Measurements from ENCODE around the gene ZNF287. TPM values are rescaled to one million over a fixed set of nuclear protein-coding genes. Genes with fewer than 3 reads are reported as not detected.
"Not testable (repeated sequence)": the region's sequence is repeated elsewhere in the genome, so short reads cannot be mapped to it uniquely, and the experiment has no call there.

Gene ZNF287
- total RNA-seq (2014; rRNA removed; shearing (Covaris generic)), result not detected in 2 replicates

DNA sequence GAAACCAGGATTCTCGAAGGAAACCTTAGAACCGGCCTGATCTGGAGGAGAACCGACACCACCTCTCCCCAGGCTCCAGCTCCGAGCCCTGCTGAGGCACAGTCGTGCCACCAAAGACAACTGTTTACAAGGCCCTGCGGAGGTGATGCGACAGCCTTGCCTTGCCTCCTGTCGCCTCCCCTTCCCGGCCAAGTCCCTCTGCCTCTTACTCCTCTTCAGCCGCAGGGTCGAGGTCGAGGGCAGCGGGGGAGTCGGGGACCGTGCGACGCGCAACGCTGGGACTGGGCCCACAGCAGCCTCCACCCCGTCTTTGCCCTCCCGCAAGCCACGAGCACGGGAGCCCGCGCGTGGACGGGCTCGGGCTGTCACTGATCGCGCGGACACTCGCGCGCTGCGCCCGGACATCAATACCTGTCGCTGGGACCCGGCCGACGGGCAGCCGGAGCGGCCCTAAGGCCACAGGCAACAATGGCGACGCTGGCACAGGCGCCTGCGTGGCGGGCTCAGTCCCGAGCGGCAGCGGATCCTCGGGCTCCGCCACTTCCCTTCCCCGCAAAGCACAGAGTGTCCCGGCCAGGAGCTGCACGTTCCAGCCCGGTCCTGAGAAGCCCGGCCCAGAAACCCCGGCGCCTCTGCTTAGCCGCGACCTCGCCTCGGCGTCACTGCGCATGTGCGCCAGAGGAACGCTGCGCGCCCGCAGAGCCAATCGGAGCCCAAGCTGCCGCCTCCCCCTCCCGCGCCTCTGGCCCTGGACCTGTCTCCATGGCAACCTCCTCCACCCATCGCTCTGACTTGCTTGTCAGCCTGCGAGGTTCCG, at the start of gene ZNF287:
TSS of gene ZNF287 (minus strand) at position 664 of the 817 bp plus-strand sequence. CDS start 1,473 bp downstream, outside the sequence.
- no peak for DNase-seq (ENCODE audit: low spot score)

DNA sequence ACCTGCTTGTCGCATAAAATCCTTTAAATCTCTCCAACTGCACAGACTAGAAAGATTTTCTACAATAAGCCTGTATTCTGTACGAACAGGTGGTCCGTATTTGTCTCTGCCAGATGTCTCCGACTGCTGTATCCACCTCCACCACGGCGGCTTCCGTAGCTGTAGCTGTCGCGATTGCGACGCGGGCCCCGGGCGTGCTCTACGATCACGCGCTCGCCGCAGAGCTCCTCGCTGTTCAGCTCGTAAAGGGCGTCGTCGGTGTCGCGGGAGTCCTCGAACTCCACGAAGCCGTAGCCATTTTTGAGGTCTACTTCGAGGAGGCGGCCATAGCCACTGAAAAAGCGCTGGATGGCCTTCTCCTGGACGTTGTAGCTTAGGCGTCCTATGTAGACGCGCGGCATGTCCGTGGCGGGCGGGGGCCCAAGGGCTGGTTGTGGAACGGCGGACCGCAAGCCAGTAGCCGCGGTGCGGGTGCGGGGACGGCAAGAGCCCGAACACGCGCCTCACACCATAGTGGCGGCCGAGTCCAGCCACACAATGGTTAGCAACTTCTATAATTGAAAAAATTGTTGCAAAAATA, 48.6 kb upstream of the ZNF287 start:
- no peak for DNase-seq (ENCODE audit: low spot score)

DNA sequence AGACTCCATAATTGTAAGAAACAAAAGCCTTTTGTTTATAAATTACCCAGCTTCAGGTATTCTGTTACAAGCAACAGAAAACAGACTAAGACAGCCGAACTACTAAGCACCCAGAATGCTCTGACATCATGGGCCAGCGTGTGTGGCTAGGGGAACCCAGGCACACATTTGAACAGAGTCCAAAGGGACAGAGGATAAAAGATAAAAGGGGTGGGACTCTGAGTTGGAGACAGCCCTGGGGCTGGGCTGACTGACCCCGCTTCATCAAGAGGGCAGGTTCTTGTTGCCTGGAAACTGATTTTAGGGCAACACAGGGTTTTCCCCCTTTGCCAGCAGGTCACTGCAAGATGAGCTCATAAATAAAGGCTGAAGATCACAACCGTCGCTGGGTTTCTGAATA, 30.5 kb upstream of the ZNF287 start:
- no peak for DNase-seq (ENCODE audit: low spot score)

DNA sequence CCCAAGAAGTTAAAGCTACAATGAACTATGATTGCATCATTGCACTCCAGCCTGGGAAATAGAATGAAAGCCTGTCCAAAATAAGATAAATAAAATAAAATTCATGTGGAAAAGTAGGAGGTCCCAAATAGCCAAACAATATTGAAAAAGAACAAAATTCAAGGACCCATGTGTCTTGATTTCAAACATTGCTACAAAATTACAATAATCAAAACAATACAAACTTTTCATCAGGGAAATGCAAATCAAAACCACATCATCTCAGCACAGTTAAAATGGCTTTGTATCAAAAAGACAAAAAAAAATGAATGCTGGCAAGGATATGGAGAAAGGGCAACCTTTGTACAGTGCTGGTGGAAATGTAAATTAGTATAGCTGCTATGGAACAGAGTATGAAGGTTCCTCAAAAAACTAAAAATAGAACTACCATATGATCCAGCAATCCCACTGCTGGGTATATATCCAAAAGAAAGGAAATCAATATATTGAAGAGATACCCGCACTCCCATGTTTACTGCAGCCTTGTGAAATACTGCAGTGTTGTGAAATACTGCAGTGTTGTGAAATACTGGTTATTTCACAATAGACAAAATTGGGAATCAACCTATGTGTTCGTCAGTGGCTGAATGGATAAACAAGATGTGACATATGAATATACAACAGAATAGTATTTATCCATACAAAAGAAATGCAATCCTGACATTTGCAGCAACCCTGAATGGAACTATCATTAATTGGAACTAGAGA, 24.5 kb upstream of the ZNF287 start:
- no peak for DNase-seq (ENCODE audit: low spot score)

DNA sequence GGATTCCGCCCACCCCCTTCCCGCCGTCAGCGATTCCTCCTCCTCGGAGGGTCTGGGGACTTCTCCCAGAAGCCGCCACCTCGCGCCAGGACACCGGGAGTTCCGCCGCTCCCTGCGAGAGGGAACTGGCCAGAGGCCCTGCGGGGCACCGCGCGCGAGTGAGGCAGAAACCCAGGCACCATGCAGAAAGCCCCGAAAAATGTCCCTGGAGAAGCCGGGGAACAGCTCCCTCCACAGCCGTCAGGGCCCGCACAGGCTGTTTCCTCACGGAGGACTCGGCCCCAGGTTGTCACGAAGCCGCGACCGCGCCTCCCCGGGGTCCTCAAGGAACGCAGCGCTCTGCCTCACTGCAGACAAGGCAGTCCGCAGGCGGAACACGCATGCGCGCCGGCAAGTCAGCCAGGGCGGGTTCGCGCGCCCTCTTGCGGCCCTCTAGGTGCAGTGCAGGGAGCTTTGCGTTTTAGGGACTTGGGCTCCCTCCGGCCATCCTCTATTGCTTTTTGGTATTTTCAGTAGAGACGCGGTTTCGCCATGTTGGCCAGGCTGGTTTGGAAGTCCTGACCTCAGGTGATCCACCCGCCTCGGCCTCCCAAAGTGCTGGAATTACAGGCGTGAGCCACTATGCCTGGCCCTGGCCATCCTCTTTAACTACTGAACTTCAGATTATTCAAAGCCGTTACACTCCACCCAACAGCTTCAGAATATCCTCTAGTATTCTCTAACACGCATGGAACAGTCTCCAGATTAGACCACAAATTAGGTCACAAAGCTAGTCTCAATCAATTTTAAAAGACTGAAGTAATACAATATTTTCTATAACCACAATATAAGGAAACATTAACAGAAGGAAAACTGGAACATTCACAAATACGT, 20.3 kb upstream of the ZNF287 start:
- DNase-seq (ENCODE audit: low spot score), result peak; percentile 75

DNA sequence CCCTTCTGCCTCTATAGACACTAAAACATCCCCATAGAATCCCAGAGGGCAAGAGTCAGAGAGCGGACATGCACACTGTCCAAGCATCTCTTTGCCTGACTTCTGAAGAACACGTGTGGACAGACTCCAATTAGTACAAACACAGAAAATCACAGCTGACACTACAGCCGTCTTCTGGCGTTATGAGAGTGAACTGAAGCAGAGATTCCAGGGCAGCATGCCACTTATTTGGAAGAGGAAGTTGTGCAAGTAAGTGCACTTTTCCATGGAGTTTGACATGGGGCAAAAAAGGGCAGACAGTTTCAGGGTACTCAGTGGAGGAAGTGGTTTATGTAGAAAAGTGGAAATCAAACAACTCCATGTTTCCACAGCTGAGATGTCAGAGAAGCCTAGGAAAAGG, 16.8 kb upstream of the ZNF287 start:
- DNase-seq (ENCODE audit: low spot score), result no peak

DNA sequence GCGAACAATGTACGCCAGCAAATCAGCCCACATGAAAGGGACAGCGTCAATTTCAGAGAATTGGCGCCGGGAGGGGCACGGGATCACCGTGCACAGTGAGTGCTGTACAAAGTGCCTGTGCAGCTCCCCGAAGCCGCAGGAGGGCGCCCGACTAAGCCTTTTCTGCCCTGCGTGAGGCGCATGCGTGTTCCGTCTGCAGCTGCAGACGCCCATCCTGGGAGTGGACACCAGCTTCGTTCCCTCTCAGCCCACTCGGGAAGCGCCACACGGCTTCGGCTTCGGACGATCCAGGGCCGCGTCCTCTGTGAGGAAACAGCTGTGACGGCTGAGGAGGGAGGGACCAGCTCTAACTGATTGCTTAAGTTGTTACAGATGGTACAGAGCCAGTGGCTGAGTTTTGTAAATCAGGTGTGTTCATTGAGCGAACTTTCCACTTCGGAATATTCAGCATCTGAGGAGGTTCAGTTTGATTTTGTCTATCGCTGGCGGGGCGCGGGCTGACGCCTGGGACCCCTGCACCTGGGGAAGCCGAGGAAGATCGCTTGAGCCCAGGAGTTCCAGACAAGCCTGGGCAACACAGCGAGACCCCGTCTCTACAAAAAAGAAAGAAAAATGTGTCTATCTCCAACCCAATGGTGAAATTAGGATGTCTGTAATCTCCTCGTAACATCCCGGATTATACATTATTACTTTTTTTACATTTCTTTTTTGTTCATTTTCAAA, 15.4 kb upstream of the ZNF287 start:
- DNase-seq (ENCODE audit: low spot score), result peak; percentile 72

DNA sequence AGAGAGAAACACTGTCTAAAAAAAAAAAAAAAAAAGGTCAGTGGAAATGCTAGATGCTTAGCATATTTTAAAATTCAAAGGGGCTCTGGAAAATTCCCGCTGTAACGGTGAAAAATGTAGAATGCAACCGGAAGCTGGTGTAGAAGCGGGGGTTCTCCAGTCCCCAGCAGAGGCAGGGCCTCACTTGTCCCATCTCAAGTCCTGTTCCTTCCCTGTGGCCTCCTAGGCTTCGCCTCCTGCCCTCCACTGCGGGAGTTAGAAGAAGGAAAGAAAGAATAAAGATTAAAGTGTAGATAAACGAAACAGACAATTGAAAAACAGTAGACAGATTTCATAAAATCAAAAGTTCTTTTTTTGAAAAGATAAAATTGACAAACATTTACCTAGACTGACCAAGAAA, 14.8 kb upstream of the ZNF287 start:
- DNase-seq (ENCODE audit: low spot score), result no peak

DNA sequence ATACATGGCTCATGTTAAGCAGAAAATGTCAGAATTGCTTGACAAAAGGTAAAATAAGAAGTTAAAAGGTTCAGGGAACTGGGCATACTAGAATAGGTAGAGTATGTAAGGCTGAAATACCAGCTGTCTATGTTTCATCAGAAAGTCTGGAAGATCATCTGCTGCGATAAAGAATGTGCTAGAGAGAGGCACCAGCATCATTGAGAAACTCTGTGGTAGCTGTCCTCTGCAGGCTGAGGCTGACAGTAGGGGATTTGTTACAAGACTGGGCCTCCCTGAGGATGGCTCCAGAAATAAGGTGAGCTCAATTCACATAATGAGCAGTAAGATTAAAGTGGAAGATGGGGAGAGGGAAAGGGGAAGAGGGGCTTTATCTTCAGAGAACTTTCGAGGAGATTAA, 4.5 kb upstream of the ZNF287 start:
- no peak for DNase-seq (ENCODE audit: low spot score)

DNA sequence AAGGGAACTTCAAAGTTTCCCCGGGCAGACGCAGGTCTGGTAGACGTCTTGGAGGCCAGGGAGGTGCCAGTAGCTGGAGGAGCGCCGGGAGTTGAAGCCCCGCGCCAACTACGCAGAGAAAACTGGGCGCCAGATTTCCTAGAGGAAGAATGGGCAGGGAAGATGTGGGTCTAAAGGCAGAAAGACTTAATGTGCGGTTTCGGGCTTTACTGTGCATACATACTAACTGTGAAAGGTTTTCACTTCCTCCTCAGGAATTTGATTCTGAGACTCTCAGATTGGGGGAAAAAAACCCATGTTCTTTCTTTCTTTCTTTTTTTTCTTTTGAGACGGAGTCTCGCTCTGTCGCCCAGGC, 331 bp upstream of the ZNF287 start:
- no peak for DNase-seq (ENCODE audit: low spot score)

DNA sequence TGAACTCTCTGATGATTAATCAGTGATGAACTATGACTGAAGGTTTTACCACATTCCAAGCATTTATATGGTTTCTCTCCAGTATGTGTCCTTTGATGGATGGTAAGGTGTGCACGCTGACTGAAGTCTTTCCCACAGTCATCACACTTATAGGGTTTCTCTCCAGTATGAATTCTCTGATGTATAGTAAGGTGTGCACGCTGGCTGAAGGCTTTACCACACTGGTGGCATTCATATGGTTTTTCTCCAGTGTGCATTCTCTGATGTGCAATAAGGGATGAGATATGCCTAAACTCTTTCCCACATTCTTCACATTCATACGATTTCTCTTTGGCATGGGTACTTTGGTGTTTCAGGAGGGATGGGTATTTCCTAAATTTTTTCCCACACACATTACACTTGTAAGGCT, 16.4 kb downstream of the ZNF287 start:
- no peak for DNase-seq (ENCODE audit: low spot score)

DNA sequence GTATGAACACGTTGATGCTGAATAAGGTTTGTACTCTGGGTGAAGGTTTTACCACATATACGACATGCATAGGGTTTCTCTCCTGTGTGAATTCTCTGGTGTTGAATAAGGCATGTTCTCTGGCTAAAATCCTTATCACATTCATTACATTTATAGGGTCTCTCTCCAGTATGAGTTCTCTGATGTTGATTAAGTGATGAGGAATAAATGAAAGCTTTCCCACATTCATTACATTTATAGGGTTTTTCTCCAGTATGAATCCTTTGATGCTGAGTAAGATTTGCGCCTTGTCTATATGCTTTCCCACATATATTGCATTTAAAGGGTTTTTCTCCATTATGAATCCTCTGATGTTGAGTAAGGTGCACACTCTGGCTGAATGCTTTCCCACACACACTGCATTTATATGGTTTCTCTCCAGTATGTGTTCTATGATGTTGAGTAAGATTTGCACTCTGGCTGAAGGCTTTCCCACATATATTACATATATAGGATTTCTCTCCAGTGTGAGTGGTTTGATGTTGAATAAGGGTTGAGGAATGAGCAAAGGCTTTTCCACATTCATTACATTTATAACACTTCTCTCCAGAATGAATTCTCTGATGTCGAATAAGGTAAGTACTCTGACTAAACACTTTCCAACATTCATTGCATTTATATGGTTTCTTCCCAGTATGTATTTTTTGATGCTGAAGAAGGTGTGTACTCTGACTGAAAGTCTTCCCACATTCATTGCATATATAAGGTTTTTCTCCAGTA, 16.9 kb downstream of the ZNF287 start:
- no peak for DNase-seq (ENCODE audit: low spot score)

DNA sequence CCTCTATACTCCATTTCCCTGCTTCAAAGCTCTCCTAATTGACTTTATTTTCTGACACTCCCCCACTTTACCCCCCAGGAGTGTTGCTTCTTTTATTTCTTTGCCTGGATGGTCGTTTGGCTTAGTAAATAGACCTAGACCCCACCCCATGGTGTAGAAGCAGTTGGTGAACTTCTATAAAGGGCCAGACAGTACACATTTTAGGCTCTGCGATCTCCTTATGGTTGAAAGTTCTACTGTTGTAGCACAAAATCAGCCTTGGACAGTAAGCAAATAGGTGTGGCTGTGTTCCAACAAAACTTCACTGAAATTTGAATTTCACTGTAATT, 31.9 kb downstream of the ZNF287 start:
- DNase-seq (ENCODE audit: low spot score), result no peak

DNA sequence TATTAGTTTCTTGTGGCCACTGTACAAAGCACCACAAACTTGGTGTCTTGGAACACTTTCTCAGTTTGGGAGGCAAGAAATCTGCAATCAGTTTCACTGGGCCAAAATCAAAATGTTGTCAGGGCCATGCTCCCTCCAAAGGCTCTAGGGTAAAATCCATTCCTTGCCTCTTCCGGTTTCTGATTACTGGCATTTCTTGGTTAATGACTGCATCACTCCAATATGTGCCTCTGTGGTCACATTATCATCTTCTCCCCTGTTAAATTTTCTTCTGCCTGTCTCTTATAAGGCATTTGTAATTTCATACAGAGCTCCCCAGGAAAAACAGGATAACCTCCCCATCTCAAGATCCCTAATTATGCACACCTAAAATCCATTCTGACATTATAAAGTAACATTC, 34.8 kb downstream of the ZNF287 start:
- no peak for DNase-seq (ENCODE audit: low spot score)

DNA sequence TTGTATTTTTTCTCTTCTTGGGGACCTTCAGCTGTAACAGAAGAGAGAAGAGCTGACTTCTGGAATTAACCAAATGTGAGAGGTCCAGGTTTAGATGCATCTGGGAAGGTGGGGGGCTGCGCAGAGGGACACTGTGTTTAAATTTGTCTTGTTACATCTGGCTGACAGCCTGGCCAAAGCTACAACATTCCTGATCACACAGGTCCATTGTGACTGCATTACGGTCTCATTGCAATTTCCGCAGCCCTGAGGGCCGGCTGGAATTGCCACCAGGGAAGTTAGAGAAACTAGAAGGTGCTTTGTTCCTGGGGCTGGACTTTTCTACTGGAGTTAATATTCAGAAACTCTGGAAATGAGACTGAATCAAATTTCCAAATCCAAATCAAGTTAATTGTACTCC, 39.1 kb downstream of the ZNF287 start:
- DNase-seq (ENCODE audit: low spot score), result no peak

DNA sequence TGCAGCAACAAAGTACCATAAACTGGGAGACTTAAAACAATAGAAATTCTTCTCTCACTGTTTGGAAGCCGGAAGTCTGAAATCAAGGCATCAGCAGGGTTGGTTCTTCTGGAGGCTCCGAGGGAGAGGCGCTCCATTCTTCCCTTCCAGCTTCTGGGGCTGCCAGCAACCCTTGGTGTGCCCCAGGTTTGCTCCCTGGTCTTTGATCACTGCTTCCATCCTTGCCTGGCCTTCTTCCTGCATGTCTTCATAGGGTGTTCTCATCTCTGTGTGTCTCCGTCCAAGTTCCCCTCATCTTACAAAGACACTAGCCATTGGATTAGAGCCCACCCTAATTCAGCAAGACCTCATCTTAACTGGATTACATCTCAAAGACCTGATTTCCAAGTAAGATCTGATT, 41.7 kb downstream of the ZNF287 start:
- DNase-seq (ENCODE audit: low spot score), result no peak

DNA sequence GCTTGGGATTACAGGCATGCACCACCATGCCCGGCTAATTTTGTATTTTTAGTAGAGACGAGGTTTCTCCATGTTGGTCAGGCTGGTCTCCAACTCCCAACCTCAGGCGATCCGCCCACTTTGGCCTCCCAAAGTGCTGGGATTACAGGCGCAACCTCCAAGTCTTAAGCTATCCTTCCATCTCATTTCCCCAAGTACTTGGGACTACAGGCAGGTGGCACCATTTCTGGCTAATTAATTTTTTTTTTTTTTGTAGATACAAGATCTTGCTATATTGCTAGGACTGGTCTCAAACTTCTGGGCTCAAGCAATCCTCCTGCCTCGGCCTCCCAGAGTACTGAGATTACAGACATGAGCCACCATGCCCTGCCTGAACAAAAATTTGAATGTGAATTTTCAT, 43.4 kb downstream of the ZNF287 start:
- not testable (repeated sequence) for DNase-seq (ENCODE audit: low spot score)

DNA sequence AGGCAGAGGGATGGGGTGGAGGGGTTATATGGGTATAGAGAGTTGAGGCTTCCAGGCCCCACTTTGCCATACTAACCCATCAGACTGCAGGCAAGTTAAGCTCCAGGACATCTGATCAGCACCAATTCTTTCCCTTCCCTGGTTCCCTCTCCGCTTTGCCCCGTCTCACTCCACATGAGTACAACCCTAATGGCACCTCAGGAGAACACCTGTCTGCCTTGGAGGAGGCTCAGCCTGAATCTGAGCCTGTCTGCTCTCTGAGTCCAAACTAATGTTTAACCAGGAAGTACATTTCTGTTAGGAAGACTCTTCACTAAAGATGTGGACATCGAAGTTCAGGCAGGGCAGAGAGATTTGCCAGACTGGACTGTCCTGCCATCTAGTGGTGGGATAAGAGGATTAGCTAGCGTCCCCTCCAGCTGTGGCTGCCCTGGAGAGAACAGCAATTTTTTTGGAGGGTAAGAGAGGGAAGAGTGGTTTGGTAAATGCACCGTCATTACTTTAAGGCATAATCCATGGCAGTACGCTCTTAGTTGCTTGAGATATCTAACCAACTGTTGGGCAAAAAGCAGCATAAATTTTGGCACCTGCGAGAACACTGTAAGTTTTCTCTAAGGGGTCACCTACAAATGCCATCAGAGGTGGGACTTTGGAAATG, 47.8 kb downstream of the ZNF287 start:
- DNase-seq (ENCODE audit: low spot score), result peak; percentile 85

DNA sequence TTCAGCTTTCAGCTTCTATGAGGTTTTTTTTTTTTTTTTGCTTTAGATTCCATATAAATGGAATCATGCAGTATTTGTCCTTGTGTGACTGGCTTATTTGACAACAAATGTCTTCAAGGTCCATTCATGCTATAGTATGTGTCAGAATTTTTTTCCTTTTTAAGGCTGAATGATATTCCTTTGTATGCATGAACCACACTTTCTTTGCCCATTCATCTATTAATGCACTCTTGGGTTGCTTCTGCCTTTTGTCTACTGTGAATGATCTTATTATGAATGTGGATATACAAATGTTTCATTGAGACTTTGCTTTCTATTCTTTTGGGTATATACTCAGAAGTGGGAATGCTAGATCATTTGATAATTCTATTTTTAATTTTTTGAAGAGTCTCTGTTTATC, 50.0 kb downstream of the ZNF287 start:
- DNase-seq (ENCODE audit: low spot score), result no peak

DNA sequence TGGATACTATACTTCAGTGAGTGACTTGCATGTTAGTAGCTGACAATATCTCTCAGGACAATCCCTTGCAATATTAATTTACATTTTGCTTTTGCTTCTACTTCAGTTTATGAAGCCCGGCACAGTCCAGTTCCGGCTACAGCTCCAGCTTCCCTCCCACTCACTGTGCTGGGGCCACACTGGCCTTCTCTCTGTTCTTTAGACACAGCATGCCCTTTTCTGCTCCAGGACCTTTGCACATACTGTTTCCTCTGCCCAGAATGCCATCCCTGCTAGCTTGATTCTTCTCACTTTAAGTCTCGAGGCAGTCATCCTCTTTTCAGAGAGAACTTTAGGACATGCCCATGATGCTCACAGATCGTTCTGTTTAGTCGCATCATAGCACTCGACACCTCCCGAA, 51.5 kb downstream of the ZNF287 start:
- DNase-seq (ENCODE audit: low spot score), result no peak

Measured in HT-29 (cell line).